Stimulated activated CD8-positive, alpha-beta memory T cell treated with anti-CD3 and anti-CD28 coated beads, Interleukin-4, amount 100 ng/mL, for 24 hours (primary cell): ENCODE measurements around the gene NEDD4L.
"Not testable (repeated sequence)": the region's sequence is repeated elsewhere in the genome, so short reads cannot be mapped to it uniquely, and the experiment has no call there.

ENCODE experiments used
- DNase-seq: peaks from one replicate; pipeline ENCODE4 v3.0.0-alpha.2; 2020; ENCODE audit warnings: low read depth

Gene NEDD4L

GRCh38 chr18:58378411-58379379 is 334.7 kb downstream of the NEDD4L start:
- no peak for DNase-seq

GRCh38 chr18:58379443-58379842 is 335.4 kb downstream of the NEDD4L start:
- no peak for DNase-seq

GRCh38 chr18:58380113-58380512 is 336.1 kb downstream of the NEDD4L start:
- DNase-seq: not testable (repeated sequence)

GRCh38 chr18:58381676-58382411 is 337.8 kb downstream of the NEDD4L start:
- DNase-seq: no peak

GRCh38 chr18:58382446-58382845 is 338.4 kb downstream of the NEDD4L start:
- no peak for DNase-seq

- DNase-seq: no peak
Measured at GRCh38 chr18:58385472-58385871, 341.4 kb downstream of the NEDD4L start.

GRCh38 chr18:58386780-58387179 is 342.8 kb downstream of the NEDD4L start:
- DNase-seq: no peak

- DNase-seq: no peak
Measured at GRCh38 chr18:58387716-58388115, 343.7 kb downstream of the NEDD4L start.

- no peak for DNase-seq
Measured at GRCh38 chr18:58388736-58389135, 344.7 kb downstream of the NEDD4L start.

- DNase-seq: no peak
Measured at GRCh38 chr18:58389745-58390144, 345.7 kb downstream of the NEDD4L start.

GRCh38 chr18:58390399-58390798 is 346.4 kb downstream of the NEDD4L start:
- no peak for DNase-seq

GRCh38 chr18:58391231-58391825 is 347.3 kb downstream of the NEDD4L start:
- DNase-seq: no peak

- DNase-seq: no peak
Measured at GRCh38 chr18:58391932-58392323, 347.9 kb downstream of the NEDD4L start.

GRCh38 chr18:58392324-58393000 is 348.4 kb downstream of the NEDD4L start:
- DNase-seq: no peak

GRCh38 chr18:58393295-58393694 is 349.3 kb downstream of the NEDD4L start:
- DNase-seq: no peak

GRCh38 chr18:58394046-58394445 is 350.0 kb downstream of the NEDD4L start:
- no peak for DNase-seq

GRCh38 chr18:58394602-58395425 is 350.8 kb downstream of the NEDD4L start:
- DNase-seq: no peak

- DNase-seq: no peak
Measured at GRCh38 chr18:58396144-58396543, 352.1 kb downstream of the NEDD4L start.

GRCh38 chr18:58396966-58397365 is 352.9 kb downstream of the NEDD4L start:
- DNase-seq: no peak

- no peak for DNase-seq
Measured at GRCh38 chr18:58397385-58398132, 353.5 kb downstream of the NEDD4L start.
